Stimulated activated CD8-positive, alpha-beta memory T cell treated with anti-CD3 and anti-CD28 coated beads, Interleukin-15, amount 100 ng/mL, for 48 hours (primary cell): ENCODE results near the gene TMEM191C.
"Not testable (repeated sequence)": the region's sequence is repeated elsewhere in the genome, so short reads cannot be mapped to it uniquely, and the experiment has no call there.

Experiments used
- DNase-seq, 2 donors: peaks; one replicate each; pipeline ENCODE4 v3.0.0-alpha.2; 2020; ENCODE audit warnings: low read depth in 2 of 2

The TMEM191C gene

DNA sequence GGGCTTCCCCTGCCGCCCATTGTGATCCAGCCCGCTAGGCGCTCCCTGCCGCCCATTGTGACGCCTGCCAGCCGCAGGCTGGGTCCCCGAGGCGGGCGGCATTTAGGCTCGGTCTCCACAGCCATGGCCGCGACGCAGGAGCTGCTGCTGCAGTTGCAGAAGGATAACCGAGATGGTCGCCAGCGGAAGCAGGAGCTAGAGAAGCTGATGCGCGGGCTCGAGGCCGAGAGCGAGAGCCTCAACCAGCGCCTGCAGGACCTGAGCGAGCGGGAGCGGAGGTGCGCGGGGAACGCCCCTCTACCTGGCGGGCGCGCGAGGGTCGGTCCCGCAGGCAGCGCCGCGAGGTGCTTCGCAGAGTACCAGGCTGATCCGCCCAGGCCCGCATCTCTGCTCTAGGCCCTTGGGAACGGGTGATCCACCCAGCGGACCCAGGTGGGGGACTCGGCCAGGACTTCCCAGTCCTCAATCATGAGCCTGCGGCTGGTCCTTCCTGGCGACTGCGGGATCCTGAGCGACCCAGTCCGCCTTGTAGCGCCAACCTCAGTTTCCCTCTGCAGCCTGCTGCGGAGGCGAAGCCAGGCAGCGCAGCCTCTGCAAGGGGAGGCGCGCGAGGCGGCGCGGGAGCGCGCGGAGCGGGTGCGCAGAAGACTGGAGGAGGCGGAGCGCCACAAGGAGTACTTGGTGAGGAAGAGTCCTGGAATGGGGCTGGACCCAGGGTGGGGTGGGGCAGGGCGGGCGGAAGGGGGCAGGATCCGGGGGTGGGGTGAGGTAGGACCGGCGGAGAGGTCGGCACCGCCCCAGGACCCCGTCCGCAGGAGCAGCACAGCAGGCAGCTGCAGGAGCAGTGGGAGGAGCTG lies at the start of gene TMEM191C:
TMEM191C (plus strand) TSS at position 51 of the 857 bp plus-strand sequence; CDS start at position 124, 73 bp downstream.
- not testable (repeated sequence) for DNase-seq

DNA sequence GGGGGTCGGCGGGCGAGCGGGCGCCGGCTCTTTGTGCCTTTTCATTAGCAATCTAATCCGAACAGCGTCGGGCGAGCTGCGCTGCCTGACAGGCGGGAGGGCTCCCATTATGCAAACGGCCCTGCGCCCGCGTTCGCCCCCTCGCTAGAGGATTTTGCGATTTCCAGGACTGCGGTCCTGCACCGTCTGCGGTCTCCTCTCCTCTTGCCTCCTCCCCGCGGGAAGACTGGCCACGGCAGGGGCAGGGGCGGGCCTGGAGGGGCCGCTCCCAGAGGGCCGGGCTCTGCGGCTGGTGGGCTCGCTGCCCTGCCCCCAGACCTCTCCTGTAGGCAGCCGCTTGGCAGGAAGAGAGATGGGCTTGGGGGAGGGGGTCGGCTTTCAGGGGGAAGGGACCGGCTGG lies 49.3 kb upstream of the TMEM191C start:
- DNase-seq = not testable (repeated sequence)

DNA sequence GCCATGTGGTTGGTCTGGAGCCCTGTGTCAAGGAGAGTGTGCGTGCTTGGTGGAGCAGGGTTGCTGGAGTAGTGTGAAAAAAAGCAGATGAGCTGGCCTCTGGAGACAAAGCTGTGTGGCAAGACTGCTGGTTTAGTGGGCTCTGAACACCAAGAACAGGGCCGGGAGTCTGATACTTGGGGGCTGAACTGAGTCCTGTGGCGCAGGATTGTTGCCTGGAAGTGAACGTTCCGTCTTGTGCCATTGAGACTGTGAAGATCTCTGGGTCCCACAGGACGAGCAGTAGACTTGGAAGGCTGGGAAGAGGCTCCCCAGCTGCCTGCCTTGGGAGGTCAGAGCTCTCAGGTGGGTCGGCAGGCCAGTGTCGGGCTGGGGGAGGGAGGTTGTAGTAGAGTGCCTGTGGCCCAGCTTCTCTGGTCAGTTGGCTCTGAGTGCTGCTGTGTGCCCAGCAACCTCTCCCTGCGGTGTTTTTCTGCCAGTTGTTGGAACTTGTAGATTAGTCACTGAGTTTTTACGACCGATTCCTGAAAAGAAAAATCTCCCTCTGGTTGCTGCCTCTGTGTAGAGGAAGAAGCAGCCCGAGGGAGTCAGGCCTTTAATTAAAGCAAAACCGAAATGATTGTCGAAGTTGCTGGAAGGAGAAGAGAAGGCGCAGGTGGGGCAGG lies 48.1 kb upstream of the TMEM191C start:
- DNase-seq = not testable (repeated sequence)

DNA sequence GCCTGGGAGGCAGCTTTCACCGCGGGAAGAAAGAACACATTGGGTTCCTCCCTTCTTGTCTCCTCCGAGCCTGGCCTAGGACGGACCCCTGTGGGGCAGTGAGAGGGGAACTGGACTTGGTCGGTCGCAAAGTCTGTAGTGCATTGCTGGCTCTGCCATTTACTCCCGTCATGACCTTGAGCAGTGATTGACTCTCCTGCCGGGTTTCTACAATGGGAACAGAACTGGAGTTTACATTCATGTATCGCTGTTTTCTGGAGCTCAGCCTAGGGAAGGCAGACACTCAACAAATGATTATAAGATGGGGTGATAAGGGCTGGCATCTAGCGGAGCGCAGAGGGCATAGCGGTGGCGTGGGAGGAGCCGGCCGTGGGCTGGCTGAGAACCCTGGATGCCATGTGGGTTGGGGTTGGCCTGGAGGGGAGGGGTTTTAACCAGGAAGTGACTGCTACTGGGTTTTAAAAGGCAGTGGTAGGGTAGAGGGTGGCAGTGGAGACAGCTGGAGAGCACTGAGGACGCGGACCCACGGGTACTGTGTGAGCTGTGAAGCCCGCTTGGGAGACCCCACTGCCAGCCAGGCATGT lies 46.9 kb upstream of the TMEM191C start:
- not testable (repeated sequence) for DNase-seq

DNA sequence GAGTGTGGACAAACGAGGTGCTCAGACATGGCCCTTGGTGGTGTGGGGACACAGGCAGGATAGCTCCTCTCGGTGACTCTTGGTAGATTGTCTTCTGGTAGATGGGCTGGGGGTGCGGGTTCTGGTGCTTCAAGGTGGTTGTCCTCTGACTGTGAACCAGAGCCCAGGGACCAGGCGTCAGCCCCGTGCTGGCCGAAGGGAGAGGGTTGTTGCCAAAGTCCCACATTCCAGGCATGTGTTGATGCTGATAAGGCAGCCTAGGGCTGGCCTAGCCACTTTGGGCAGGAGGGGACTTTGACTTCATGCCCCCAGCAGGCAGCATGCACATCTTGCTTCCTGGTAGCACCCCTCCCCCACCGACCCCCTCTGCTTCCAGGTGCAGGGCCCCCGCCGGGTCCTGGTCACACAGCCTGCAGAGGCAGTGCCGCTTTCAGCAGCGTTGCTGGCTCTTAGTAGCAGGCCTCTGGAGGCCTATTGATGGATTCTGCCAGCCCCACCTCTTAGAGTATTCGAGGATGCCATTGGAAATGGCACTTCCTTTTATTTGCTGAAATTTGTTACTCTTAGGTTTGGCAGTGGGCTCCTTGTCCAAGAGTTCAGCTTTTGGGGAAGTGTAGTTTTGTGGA lies 43.0 kb upstream of the TMEM191C start:
- DNase-seq = not testable (repeated sequence)

DNA sequence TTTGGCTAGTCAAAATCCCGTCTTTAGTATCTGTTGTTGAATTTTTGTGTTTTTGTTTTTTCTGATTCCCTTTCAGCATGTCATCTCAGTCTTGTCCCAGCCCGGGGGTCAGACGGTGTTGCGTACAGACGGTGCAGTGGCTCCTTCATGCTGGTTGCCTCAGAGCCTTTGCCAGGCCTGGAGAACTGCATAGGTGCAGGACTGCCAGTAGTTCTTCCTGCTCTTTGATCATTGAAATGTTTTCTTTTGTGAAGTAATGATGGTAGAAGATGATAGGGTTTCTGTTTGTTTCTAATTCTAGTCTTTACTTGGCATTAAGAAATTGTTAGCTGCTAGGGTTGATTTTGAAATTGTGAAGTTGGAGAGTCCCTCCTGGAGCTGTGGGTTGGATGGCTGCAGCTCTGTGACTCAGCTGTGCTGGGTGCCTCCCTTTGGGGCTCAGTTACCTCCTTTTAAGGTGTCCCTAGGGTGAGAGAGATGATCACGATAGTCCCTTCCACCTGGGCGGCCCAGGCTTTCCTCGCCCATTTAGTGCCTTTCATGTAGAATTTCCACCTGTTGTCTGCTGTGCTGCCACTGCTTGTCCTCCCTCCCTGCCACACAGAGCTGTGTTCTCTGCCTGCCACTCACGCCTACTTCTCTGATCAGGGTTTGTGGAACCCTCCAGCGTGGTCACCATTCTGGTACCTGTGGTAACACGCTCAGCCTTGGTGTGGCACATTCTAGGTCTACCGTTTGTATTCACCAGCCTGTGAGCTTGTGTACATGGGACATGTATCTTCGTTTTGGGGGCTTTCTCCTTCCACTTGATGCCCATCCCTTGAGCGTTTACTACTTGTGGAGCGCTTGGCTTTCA lies 32.6 kb upstream of the TMEM191C start:
- not testable (repeated sequence) for DNase-seq

DNA sequence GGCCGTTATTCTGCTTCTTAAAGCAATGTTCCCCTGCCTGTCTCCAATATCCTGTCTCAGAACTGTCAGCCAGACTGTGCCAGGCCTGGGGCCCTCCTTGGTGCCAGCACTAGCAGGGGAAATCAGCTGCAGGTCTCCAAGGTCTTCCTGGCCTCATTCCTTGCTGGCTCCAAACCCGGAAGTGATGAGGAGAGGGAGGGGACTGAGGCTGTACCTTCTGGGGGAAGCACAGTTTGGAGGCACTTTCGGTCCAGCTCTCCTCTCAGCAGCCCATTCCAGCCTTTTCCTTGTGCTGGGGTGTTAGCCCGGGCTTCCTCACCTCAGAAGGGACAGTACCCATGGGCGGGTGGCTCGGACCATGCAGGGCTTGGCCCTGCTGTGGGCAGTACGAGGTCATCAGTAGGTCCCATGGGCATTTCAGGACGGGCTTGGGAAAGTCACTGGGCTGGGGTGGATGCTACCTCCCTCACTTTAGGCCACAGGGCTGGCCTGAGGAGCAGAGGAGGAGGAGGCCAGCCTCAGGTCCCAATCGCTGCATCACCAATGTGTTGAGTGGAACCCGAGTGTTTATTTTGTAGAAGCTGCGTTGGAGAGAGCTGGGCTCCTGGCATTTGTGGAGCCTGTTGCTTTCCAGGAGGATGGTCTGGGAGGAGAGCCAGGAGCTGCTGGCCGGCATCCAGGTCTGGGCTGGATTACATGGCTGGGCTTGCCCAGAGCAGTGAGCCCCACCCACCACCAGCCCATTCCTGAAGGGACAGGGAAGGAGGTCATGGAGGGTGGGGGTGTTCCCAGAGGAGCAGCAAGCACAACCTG lies 31.0 kb upstream of the TMEM191C start:
- DNase-seq = not testable (repeated sequence)

DNA sequence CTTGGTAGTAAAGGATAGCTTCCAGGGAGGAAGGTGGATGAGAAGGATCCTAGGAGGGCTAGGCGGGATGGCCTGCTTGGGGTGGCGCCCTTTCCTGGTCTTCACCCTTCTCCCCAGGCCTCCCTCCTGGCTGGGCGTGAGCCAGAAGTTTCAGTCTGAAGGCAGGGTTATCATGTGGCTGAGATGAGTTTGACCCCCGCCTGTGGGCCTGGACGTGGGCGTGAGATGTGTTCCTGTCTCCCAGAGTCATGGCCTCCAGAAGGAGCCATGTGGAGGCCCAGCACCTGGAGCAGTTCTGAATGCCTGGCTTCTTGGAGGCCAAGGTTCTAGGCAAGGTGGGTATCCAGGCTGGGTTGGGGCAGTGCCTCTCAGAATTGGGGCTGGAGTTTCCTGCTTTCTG lies 29.2 kb upstream of the TMEM191C start:
- not testable (repeated sequence) for DNase-seq

DNA sequence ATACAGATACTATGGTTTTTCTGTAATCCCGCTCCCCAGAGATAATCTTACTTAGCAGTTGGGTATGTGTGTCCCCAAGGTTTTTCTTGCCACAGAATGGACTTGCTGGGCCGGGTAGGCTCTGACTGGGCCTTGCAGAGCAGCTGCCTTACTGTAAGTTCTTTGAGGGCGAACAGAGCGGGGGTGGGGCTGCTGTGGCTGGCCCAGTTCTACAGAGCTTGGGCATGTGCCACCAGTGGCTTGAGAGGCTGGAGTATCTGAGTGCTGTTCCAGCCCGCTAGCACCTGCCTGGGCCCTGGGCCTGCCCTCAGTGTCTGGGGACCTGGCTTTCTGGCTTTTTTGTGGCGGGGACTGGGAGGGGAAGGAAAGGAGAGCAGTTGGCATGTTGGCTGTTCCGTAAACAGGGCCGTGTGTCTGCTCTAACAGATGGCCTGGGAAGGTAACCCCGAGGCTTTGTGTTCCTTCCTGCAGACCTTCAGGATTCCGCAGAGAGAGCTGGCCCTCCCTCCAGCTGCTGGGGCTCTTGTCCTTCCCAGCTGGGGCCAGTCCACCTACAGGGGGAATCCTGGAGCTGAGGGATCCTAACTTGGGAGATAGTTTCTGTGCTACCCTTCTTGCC lies 27.1 kb upstream of the TMEM191C start:
- DNase-seq = not testable (repeated sequence)

DNA sequence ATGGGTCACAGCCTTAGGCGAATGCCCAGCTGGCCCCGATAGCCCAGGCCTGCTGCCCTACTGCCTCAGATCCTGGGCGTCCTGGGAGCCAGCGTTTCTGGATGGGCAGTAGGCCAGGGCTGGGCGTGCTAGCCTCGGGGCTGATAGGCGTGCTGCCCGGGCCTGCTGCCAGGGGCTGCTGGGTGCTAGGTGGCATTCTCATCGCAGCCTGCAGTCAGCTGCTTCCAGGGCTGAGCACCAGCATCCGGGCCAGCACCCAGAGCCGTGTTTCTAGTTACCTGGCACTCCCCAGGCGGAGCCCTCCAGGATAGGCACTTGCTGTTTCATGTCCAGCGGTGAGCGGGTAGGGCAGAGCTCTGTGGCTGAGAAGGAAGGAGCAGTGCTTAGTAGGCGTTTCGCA lies 26.5 kb upstream of the TMEM191C start:
- DNase-seq = not testable (repeated sequence)

DNA sequence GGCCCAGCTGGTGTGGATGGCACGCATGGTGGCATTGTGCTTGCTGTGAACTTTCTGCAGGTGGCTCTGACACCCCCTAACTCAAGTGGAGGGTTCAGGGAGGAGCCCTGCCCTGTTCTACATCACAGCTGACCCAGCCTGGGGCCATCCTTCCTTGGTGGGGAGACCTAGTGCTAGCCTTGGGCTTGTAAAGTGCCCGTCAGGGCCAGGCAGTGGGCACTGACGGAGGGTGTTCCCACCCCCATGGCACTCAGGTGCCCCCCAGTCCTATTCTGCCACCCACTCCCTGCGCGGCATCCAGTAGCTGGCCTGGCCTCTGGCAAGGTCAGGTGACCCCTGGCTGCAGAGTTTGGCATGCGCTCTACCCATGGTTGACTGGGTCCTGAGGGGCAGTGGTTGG lies 26.0 kb upstream of the TMEM191C start:
- DNase-seq = not testable (repeated sequence)

DNA sequence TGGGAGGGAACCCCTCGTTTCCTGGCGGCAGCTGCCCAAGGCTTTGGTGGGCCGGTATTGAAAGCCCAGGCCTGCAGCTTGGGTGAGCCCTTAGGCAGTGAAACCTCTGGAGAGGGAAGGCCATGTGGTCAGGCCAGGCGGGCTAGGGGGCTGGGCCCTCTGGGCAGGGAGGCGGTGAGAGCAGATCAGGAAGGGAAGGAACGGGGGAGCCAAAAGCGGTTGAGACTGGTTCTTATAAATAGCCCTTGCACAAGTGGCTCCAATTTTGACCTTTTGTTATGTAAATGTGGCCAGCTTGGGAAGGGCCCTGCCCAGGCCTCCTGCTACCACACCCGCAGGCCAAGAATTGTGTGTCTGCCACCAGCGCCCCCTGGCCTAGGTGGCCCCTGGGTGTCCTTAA lies 25.1 kb upstream of the TMEM191C start:
- not testable (repeated sequence) for DNase-seq

DNA sequence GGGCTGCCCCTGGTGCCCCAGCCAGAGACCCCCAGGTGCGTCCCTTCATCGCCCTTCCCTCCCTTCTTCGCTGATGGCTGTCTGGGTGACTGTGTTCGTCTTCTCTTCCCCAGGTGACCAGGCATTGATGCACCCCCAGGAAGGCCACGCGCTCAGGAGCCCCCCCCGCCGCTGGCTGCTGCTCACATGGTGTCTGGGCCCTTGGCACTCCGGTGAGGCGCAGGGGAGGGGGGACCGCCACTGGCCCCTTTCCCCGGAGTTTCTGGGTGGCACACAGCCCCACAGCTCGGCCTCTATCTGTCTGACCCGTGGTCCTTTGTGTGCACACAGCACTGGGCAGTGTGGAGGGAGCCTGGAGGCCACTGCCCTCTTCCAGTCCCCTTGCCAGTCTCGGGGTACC lies 24.5 kb upstream of the TMEM191C start:
- DNase-seq = not testable (repeated sequence)

DNA sequence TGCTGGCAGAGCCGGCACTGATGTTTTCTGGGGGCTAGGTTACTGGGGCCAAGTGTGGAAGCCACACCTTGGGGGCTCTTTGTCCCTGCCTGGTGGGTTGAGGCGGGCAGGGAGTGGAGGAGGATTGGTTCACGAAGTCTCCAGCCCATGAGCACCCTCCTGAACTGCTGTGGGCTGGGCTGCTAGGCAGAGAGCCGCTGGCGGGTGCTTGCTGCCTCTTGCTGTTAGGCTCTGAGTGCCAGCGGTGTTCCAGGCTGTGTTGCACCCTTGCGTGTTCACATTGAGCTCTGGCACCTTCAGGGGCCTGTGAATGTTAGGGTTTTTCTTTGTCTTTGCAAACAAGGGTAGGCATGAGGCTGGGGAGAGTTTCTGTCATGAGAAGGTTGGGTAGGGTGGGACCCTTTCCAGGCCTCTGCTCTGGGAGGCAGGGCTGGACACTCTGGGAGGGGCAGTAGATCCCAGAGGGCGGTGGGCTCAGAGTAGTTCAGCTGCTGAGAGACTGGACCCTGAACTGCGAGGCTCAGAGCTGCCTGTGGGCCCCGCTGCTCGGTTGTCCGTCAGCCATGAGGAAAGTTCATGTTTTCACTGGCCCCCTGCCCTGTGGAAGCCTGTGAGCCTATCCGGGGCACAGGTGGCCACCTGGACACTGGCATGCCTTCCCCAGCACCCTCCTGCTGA lies 24.0 kb upstream of the TMEM191C start:
- DNase-seq = no peak

DNA sequence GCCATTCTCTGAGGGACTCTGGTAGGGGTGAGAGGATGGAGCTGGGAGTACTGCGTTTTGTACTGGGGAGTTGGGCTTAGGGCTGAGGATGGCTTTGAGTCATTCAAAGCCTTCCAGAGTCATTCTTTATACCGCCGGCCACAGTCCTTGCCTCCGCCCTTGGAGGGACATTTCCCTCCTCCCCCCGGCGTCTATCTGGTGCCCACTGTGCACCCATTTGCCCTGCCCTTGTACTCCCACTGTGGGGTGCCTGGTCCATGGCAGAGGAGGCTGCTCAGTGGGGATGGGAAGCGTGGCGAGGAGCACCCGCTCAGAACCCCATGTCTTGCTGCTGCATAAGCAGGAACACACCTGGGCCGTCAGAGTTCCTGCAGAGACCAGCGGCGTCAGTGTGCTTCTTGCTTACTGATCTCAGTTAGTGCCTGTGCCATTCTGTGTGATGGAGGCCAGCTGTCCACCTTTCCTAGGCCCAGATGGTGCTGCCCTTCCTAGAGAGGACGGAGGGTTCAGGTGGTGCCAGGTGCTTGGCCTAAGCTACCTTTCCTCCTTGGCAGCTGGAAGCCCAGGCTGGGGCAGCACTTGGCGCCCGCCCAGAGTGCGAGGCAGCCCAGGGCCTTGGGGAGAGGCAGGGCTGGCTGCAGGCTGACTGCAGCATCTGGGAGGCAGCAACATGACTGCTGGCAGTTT lies 23.3 kb upstream of the TMEM191C start:
- no peak for DNase-seq

DNA sequence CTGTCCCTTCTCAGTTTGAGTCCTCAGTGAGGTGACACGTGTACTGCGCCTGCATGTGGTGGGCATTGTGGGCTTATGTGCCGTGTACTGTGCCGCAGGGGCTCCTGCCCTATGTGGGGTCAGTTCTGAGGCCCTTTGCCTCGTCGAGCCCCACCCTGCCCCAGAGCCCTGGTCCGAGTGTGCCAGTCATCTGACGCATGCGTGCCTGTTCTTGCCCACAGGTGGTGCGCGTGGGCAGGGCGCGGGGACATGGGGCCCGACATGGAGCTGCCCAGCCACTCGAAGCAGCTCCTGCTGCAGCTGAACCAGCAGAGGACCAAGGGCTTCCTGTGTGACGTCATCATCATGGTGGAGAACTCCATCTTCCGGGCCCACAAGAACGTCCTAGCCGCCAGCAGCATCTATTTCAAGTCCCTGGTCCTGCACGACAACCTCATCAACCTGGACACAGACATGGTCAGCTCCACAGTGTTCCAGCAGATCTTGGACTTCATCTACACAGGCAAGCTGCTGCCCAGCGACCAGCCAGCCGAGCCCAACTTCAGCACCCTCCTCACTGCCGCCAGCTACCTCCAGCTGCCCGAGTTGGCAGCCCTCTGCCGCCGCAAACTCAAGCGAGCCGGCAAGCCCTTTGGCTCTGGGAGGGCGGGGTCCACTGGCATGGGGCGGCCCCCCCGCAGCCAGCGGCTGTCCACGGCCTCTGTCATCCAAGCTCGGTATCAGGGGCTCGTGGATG lies 22.3 kb upstream of the TMEM191C start:
- DNase-seq = no peak

DNA sequence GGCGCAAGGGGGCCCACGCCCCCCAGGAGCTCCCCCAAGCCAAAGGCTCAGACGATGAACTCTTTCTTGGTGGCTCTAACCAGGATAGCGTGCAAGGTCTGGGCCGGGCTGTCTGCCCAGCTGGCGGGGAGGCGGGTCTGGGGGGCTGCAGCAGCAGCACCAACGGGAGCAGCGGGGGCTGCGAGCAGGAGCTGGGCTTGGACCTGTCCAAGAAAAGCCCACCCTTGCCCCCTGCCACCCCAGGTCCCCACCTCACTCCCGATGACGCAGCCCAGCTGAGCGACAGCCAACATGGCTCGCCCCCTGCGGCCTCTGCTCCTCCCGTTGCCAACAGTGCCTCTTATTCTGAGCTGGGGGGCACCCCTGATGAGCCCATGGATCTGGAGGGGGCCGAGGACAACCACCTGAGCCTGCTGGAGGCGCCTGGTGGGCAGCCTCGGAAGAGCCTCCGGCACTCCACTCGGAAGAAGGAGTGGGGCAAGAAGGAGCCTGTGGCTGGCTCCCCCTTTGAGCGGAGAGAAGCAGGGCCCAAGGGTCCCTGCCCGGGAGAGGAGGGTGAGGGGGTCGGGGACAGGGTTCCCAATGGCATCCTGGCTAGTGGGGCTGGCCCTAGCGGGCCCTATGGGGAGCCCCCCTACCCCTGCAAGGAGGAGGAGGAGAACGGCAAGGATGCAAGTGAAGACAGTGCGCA lies 21.6 kb upstream of the TMEM191C start:
- DNase-seq = no peak
